Mammary epithelial cell (primary cell): ENCODE measurements around the gene HENMT1.

ENCODE experiments used
- CTCF ChIP-seq, 2 donors: IDR thresholded peaks in 1 of 2; conservative IDR thresholded peaks in 1 of 2; 2 replicates each; pipeline ENCODE4 v1.5.1; 2011 to 2012; ENCODE audit warnings: inconsistent platforms in 2 of 2, low read length in 2 of 2, mild to moderate bottlenecking in 2 of 2, control low read depth in 1 of 2, low read depth in 1 of 2; ENCODE audit not compliant: insufficient read depth in 1 of 2; ENCODE audit errors: extremely low read depth in 1 of 2
- EZH2 ChIP-seq: IDR thresholded peaks from 2 replicates; pipeline ENCODE4 v1.6.1; 2012; ENCODE audit warnings: low read length, inconsistent platforms, borderline replicate concordance

- no peak for TF ChIP-seq EZH2
- no peak for TF ChIP-seq CTCF (conservative IDR thresholded peaks at IDR 0.05 in 1 of 2, IDR thresholded peaks at IDR 0.05 in 1 of 2; ENCODE audit: extremely low read depth in 1 of 2, insufficient read depth in 1 of 2, low read depth in 1 of 2, low read length in 2 of 2)
Observed at GRCh38 chr1:108668777-108669176, 7.9 kb upstream of the HENMT1 start.
